Measurements from ENCODE around the gene LRRC34.
A peak's percentile ranks its signal among the peaks of the same experiment; 100 is the strongest.

LRRC34 gene

GRCh38 chr3:169815590-169816150 lies 3.0 kb upstream of the LRRC34 start:
- DNase-seq (ENCODE audit: low read depth, low spot score): no peak

GRCh38 chr3:169813757-169814517 lies 1.2 kb upstream of the LRRC34 start:
- DNase-seq (ENCODE audit: low read depth, low spot score): no peak

GRCh38 chr3:169813278-169813677 lies 574 bp upstream of the LRRC34 start:
- no peak for DNase-seq (ENCODE audit: low read depth, low spot score)

DNA sequence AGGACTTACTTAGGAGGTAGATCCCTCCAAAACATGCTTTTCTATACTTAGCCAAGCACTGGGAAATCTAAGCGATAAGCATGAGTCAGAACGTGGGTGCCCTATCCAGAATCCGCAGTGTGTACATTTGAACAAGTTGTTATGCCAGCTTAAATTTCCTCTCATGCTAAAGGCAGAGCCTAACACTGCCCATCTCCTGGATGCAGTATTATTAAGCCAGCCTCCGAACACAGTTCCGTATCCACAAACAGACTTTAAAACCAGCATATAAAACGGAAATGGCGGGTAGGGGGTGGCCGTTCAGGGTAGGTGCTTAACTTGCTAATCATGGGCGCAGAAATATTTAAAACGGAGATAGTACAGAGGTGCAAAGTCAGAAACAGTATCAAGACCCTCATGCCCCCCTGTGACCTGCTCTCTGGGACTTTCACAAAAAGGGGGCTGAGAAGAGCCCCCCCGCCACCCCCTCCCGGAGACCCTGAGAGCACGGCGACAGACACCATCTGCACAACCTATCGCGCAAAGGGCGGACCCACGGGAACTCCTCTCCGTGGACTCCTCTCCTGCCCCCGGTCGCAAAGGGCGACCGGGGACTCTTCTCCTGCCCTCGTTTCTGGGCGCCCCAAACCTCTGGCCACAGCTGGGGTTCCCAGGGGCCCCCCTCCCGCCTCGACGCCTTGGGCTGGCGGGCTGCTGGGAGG lies 923 bp downstream of the LRRC34 start:
- DNase-seq (ENCODE audit: low read depth, low spot score): peak; percentile 39

DNA sequence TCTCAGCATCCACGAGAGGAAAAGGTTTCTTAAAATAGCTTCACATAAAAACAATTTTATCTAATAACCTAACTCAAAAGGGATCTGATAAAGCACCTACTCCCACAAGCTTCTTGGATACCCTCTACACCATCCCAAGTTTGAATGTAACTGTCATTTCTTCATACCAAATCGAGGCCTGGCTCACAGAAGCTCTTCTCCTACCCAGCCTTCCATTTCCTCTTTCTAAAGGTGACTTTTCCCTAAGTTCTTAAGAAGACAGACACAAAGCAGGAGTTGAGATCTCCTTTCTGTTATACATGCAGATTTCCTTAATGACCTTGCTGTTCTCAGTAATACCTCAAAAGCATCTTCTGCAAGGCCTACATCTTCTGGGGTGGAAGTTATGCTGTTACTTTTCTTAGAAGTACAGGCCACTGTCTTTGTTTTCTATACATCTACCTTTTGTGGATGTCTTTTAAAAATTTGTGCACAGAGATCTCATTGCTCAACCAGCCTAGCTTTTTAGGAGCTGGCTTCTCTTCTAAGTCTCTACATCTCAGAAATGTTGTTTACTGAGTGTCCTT lies 3.4 kb downstream of the LRRC34 start:
- no peak for DNase-seq (ENCODE audit: low read depth, low spot score)

GRCh38 chr3:169804681-169805080 lies 8.0 kb downstream of the LRRC34 start:
- DNase-seq (ENCODE audit: low read depth, low spot score): no peak

DNA sequence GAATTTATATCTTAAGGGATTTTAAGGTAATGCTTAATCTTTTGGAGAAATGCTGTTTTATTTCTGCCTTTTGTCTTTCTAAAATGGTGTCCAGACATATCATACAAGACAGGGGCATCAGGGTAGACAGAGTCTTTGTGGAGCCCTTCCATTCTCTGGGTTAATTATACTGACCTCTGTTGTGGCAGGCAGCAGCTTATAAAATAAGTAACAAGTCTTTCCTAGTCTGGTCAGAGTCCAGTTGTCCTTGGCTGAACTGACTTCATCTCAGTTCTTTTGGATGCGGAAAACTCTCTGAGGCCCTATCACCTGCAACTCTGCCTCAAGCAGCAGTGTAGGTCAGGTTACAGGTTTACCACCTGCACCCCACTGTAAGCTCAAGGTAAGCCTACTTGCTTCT lies 20.3 kb downstream of the LRRC34 start:
- no peak for DNase-seq (ENCODE audit: low read depth, low spot score)

GRCh38 chr3:169790687-169791429 lies 21.8 kb downstream of the LRRC34 start:
- DNase-seq (ENCODE audit: low read depth, low spot score): no peak

DNA sequence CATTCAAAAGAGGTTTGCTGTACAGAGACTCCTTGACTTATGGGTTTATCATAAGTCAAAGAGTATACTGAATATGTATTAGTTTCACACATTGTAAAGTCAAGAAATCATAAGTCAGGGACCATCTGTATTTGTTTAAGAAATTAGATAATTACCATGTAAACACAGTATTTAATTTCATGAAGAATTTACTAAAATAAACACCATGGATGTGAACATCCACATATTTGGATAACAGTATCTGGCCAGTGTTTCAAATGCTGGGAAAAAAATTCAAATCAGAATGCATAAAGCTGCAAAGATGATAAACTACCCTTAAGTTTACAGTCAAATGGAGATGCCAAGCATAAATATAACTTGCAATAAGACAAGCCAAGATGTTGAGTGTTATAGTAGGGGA lies 22.5 kb downstream of the LRRC34 start:
- DNase-seq (ENCODE audit: low read depth, low spot score): no peak

DNA sequence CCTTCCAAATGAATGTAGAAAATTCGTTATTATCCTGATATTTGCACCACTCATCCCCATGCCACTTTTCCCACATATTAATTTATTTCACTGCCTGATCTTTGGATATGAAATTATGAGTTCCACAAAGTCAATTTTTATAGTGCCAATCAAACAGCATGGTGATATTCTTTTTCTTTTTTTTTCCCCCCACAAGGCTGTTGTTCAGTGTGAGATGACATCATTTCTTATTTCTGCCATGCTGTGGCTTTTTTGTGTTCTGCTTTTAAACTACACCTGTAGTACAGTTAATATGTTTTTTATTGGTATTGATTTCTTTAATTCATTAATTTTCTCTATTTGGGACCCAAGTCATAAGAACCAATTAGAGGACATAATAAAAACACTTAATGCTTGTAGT lies 24.9 kb downstream of the LRRC34 start:
- no peak for DNase-seq (ENCODE audit: low read depth, low spot score)

- DNase-seq (ENCODE audit: low read depth, low spot score): no peak
These were observed 25.6 kb downstream of the LRRC34 start for GRCh38 chr3:169787120-169787519.

- DNase-seq (ENCODE audit: low read depth, low spot score): no peak
These were observed 31.4 kb downstream of the LRRC34 start for GRCh38 chr3:169781209-169781855.

DNA sequence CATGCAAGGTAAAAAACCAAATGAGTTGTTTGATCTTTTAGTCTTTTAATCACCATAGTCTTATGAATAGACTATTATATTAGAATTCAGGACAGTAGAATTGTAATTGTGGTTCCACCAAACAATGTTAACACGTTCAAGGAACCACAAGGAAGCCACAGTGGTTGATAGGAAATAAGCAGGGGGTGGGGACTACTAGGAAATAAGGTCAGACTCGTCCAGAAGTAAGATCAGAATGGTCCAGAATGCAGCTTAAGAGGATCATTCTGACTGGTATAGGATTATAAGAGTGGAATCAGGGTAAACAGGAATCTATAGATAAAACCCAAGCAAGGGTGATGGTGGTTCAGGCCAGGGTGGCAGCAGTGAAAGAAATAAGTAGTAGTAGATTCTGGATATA lies 32.0 kb downstream of the LRRC34 start:
- DNase-seq (ENCODE audit: low read depth, low spot score): no peak

DNA sequence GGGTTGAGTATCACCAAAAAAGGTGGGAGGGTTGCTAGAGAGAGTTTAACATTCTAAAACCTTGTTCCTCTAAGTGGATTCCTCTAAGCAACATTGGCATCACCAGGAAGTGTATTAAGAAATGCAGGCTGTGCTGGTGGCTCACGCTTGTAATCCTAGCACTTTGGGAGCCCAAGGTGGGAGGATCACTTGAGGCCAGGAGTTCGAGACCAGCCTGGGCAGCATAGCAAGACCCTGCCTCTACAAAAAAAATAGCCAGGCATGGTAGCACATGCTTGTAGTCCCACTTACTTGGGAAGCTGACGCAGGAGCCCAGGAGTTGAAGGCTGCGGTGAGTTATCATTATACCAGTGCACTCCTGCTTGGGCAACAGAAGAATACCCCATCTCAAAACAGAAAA lies 34.9 kb downstream of the LRRC34 start:
- no peak for DNase-seq (ENCODE audit: low read depth, low spot score)

- DNase-seq (ENCODE audit: low read depth, low spot score): no peak
These were observed 38.5 kb downstream of the LRRC34 start for GRCh38 chr3:169774186-169774585.

DNA sequence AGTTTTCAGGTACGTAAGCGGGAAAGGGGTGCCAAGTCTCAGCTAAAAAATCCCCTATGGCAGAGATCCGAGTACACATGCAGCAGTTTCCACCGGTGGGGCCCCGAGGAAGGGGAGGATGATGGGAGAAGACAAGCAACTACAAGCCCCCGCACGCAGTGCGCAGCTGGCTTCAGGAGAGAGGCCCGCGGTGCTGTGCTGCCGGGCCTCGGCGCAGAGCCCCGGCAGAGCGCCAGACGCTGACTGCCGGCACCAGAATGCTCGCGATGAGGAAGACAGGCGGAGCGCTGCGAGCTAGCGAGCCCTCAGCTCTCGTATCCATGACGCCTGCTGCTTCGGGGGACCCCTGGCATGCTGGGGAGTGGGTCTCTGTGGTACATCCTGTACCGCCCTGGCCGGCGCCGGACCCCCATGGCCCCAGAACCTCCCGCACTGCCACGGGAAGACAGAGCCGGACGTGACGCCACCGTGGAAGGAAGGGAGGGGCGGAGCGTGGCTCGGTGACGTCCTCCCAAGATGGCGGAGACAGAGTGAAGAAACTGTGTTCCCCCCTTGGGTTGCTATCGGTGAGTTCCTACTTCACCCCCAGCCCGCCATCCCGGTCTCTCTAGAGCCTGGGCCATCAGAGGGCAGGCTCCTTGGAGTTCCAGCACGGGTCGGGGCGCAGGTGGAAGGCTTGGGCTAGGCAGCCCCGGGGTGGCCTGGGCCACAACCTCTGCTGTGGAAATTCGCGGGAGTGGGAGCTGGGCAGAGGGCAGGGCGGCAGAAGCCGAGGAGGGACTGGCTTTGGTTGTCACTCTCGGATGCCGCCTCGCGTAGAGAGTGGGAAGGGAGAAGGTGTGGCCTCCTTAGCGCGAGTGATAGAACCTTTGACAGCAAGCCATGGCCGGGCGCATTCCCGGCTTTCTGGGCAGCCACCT lies 39.5 kb downstream of the LRRC34 start, which contains the start of gene MYNN:
MYNN (plus strand) TSS at position 500 of the 920 bp plus-strand sequence. CDS start 900 bp downstream, outside the sequence.
- DNase-seq (ENCODE audit: low read depth, low spot score): peak; percentile 96

DNA sequence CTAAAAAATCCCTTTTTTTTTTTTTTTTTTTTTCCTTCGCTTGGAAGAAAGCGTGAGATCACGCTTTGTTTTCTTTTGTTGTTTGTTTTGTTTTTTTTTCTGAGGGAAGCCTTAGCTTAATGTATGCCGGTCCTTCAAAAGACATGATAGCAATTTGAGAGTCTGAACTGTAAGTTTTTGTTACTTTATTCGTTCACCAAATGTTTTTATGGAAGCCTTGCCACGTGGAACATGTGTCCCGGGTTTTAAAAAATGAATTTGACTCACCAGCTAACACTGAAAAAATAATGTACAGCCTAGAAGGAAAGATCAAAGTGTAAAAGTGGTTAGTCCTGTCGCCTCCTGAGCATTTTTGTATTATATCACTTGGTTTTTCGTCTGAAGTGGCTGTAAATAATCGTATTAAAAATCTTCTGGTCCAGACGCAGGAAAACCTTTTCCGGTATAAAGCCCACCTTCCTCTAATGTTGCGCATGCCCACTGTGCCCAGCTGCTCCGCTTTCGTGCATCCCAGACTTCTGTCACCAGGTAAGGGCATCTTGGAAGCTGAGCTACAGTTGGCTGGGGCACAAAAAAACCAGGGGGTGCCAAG lies 40.3 kb downstream of the LRRC34 start:
- DNase-seq (ENCODE audit: low read depth, low spot score): peak; percentile 88

DNA sequence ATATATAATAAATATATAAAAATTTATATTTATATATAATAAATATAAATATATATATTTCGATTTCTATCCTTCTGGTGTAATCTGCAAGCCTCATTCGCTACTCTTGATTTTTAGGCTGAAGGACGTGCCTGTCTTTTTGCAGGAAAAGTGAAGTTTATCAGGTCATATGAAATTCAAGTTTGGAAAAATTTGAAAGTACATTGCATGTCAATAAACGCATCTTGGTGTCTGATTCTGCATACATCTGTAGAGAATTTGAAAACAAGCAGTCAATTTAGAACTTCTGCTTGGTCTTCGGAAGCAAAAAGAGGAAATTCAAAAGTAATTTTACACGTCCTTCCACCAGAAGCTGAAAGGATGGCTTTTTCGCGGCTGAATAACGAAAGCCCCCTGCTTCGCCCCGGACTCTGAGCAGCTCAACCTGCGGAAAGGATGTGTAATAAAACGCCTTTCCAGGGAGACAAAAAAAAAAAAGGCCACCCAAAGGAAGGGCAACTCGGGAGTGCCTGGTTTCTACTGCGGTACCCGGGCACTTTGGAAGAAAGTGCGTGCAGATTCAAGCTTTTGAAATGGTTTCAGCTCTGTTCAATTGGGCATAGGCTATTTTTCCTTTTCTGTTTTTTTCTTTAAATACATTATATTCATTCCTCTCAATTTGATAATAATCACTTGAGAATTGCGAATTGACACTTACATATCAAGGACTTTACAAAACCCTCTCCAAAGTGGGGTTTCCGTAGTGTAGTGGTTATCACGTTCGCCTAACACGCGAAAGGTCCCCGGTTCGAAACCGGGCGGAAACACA lies 41.0 kb downstream of the LRRC34 start:
- DNase-seq (ENCODE audit: low read depth, low spot score): peak; percentile 83
